ENCODE results near the gene TNKS1BP1. TPM values are rescaled to one million over a fixed set of nuclear protein-coding genes. Genes with fewer than 3 reads are reported as not detected.

Gene TNKS1BP1
- total RNA-seq, 1 donor from 2014 or later: 122 TPM

GRCh38 chr11:57347336-57347735 is 22.6 kb upstream of the TNKS1BP1 start:
- no peak for TF ChIP-seq CTCF (IDR thresholded peaks at IDR 0.05; ENCODE audit: unreplicated experiment)
- H3K4me1 Mint-ChIP-seq (ENCODE audit: unreplicated experiment): no peaks in the 10 kb centered on the region
- H3K27ac Mint-ChIP-seq (ENCODE audit: unreplicated experiment): no peak overlapping the region
- H3K27me3 Mint-ChIP-seq (ENCODE audit: unreplicated experiment): peaks cover 5% of the 10 kb centered on the region
- H3K9me3 Mint-ChIP-seq (ENCODE audit: unreplicated experiment): no peaks in the 10 kb centered on the region
- no peaks in the 10 kb centered on the region for H3K36me3 Mint-ChIP-seq (ENCODE audit: low read depth, unreplicated experiment)
- DNase-seq (ENCODE audit: low spot score): no peak
- no peak overlapping the region for H3K4me3 Mint-ChIP-seq (ENCODE audit: unreplicated experiment)

- peak; percentile 73 for TF ChIP-seq CTCF (IDR thresholded peaks at IDR 0.05; ENCODE audit: unreplicated experiment)
- peak; percentile 70 for DNase-seq (ENCODE audit: low spot score)
- Mint-ChIP-seq H3K27ac (ENCODE audit: unreplicated experiment) (no peak overlapping the region), H3K4me3 (ENCODE audit: unreplicated experiment) (no peak overlapping the region), H3K4me1 (ENCODE audit: unreplicated experiment) (no peaks in the 10 kb centered on the region), H3K9me3 (ENCODE audit: unreplicated experiment) (no peaks in the 10 kb centered on the region), H3K36me3 (ENCODE audit: low read depth, unreplicated experiment) (no peaks in the 10 kb centered on the region), H3K27me3 (ENCODE audit: unreplicated experiment) (peaks cover 5% of the 10 kb centered on the region)
These were observed 20.9 kb upstream of the TNKS1BP1 start for GRCh38 chr11:57345555-57346211.

- H3K27me3 Mint-ChIP-seq (ENCODE audit: unreplicated experiment): peaks cover 5% of the 10 kb centered on the region
- no peaks in the 10 kb centered on the region for H3K36me3 Mint-ChIP-seq (ENCODE audit: low read depth, unreplicated experiment)
- peaks cover 8% of the 10 kb centered on the region for H3K4me1 Mint-ChIP-seq (ENCODE audit: unreplicated experiment)
- no peak overlapping the region for H3K27ac Mint-ChIP-seq (ENCODE audit: unreplicated experiment)
- DNase-seq (ENCODE audit: low spot score): no peak
- no peak overlapping the region for H3K4me3 Mint-ChIP-seq (ENCODE audit: unreplicated experiment)
- no peaks in the 10 kb centered on the region for H3K9me3 Mint-ChIP-seq (ENCODE audit: unreplicated experiment)
- TF ChIP-seq CTCF (IDR thresholded peaks at IDR 0.05; ENCODE audit: unreplicated experiment): no peak
These were observed 20.1 kb upstream of the TNKS1BP1 start for GRCh38 chr11:57344826-57345225.

GRCh38 chr11:57343825-57344224 is 19.1 kb upstream of the TNKS1BP1 start:
- Mint-ChIP-seq H3K4me3 (ENCODE audit: unreplicated experiment) (no peak overlapping the region), H3K27me3 (ENCODE audit: unreplicated experiment) (peaks cover 9% of the 10 kb centered on the region), H3K27ac (ENCODE audit: unreplicated experiment) (no peak overlapping the region), H3K9me3 (ENCODE audit: unreplicated experiment) (no peaks in the 10 kb centered on the region), H3K36me3 (ENCODE audit: low read depth, unreplicated experiment) (no peaks in the 10 kb centered on the region), H3K4me1 (ENCODE audit: unreplicated experiment) (peaks cover 18% of the 10 kb centered on the region)
- DNase-seq (ENCODE audit: low spot score): no peak
- no peak for TF ChIP-seq CTCF (IDR thresholded peaks at IDR 0.05; ENCODE audit: unreplicated experiment)

- Mint-ChIP-seq H3K9me3 (ENCODE audit: unreplicated experiment) (no peaks in the 10 kb centered on the region), H3K36me3 (ENCODE audit: low read depth, unreplicated experiment) (no peaks in the 10 kb centered on the region), H3K4me1 (ENCODE audit: unreplicated experiment) (peaks cover 22% of the 10 kb centered on the region), H3K27me3 (ENCODE audit: unreplicated experiment) (peaks cover 7% of the 10 kb centered on the region), H3K27ac (ENCODE audit: unreplicated experiment) (no peak overlapping the region), H3K4me3 (ENCODE audit: unreplicated experiment) (no peak overlapping the region)
- no peak for DNase-seq (ENCODE audit: low spot score)
- no peak for TF ChIP-seq CTCF (IDR thresholded peaks at IDR 0.05; ENCODE audit: unreplicated experiment)
These were observed 17.9 kb upstream of the TNKS1BP1 start for GRCh38 chr11:57342702-57343101.

Data from endothelial cell (in vitro differentiated cells).